NB4 (cell line): Measurements from ENCODE around the gene PAX8.

Source experiments
- DNase-seq: peaks from one replicate; pipeline ENCODE4 v3.0.0; 2010; ENCODE audit warnings: low read depth
- H3K4me3 ChIP-seq: one replicate; pipeline ENCODE4 v1.5.1; 2011; ENCODE audit warnings: mild to moderate bottlenecking, low read depth, low read length, moderate library complexity
- MYC ChIP-seq: IDR thresholded peaks from 2 replicates; pipeline ENCODE4 v1.6.1; 2011; ENCODE audit warnings: low read depth, low read length
- POLR2A ChIP-seq: IDR thresholded peaks from 2 replicates; pipeline ENCODE4 v1.6.1; 2011; ENCODE audit warnings: mild to moderate bottlenecking; ENCODE audit not compliant: insufficient read length; ENCODE audit errors: extremely low read depth
- TF ChIP-seq, protein P1 (sequence below): IDR thresholded peaks from 2 replicates; pipeline ENCODE4 v1.6.1; 2011; ENCODE audit warnings: low read depth, low read length
- TF ChIP-seq, protein P2 (sequence below): IDR thresholded peaks from one replicate; pipeline ENCODE4 v1.5.1; 2012; ENCODE audit warnings: low read depth, low read length

Gene PAX8

DNA sequence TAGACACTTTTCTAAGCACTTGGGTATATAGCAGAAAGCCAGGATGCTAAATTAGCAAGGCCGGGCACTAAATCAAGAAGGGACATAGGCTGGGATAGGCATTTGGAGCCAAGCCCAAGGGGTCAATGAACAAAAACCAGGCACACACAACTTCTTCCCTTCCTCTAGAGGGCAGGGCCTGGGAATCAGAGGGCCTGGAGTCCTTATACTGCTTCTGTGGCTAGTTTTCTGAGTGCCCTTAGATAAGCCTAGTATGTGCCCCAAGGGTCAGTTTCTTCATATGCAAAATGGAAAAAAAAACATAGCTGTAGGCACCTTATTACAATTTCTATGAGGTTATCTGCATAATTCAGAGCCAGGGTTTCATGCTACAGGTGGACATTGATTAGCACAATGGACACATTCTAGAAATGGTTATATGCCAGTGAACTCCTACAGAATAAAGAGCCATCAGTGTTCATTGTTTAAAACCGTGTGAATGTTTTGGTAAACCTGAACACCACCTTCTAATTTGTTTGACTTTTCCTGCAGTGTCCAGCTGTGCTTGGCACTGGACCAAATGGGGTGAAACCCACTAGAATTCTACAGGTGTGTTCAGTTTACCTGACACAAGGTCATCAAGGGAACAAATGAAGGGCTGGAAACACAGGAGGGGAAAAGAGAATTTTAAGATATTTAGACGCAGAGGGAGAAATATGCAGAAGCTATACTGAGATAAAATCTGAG is 49.6 kb downstream of the PAX8 start:
- TF ChIP-seq, protein P1, sequence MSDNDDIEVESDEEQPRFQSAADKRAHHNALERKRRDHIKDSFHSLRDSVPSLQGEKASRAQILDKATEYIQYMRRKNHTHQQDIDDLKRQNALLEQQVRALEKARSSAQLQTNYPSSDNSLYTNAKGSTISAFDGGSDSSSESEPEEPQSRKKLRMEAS = no peak
- TF ChIP-seq POLR2A = no peak
- TF ChIP-seq MYC = no peak
- TF ChIP-seq, protein P2, sequence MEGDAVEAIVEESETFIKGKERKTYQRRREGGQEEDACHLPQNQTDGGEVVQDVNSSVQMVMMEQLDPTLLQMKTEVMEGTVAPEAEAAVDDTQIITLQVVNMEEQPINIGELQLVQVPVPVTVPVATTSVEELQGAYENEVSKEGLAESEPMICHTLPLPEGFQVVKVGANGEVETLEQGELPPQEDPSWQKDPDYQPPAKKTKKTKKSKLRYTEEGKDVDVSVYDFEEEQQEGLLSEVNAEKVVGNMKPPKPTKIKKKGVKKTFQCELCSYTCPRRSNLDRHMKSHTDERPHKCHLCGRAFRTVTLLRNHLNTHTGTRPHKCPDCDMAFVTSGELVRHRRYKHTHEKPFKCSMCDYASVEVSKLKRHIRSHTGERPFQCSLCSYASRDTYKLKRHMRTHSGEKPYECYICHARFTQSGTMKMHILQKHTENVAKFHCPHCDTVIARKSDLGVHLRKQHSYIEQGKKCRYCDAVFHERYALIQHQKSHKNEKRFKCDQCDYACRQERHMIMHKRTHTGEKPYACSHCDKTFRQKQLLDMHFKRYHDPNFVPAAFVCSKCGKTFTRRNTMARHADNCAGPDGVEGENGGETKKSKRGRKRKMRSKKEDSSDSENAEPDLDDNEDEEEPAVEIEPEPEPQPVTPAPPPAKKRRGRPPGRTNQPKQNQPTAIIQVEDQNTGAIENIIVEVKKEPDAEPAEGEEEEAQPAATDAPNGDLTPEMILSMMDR = no peak
- no peak overlapping the region for H3K4me3 ChIP-seq
- DNase-seq = no peak

DNA sequence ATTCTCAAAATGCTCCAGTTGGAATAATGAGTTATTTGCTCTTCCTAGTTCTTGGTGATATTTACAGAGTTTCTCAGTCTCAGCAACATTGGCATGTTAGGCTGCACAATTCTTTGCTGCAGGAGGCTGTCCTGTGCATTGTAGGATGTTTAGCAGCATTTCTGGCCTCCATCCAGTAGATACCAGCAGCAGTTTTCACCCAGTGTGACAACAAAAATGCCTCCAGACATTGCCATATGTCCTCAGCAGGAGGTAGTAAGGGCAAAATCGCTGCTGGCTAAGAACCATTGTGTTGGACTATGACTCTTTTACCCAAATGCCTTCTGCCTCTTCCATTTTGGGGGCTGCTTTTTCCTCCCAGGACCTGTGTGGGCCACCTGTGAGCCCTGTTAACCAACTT is 50.4 kb downstream of the PAX8 start:
- DNase-seq = no peak
- TF ChIP-seq MYC (no peak), POLR2A (no peak)
- TF ChIP-seq, protein P1 = no peak
- TF ChIP-seq, protein P2 = no peak
- no peak overlapping the region for H3K4me3 ChIP-seq

DNA sequence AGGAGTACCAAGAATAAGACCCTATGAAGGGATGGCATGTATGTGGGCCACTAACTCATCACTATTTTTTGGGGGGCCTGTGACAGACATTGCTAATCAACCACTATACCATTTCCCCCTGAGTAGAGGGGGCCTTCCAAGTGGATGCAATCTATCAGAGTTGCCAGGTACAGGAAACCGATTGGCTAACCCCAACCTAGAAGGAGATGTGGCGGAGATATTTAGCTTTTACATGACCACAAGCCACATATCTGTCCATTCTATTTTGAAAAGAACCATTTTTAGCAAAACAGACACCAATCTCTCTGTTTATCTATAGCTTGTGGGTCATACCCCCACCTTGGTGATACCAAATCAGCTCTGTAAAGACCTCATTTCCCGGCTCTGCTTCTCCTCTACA is 51.0 kb downstream of the PAX8 start:
- no peak overlapping the region for H3K4me3 ChIP-seq
- no peak for DNase-seq
- TF ChIP-seq, protein P1 = no peak
- TF ChIP-seq, protein P2 = no peak
- no peak for TF ChIP-seq MYC
- TF ChIP-seq POLR2A = no peak

DNA sequence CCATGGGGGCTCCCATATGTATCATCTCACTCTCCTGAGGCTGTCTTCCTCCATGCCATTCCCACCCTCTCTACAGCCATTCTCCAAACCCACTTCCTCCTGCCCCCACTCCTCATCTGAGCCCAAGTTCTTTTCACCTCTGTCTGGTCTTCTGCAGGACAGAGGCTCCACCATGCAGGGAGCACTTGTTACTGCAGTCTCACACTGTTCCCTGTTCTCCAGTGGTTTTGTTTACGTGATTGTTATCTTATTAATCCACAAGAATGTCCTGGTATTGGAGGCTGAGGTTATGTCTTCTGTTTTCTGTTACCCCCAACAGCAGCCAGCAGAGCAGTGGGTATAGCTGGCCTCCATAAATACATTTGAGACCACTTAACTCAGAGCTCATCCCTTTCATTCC is 51.4 kb downstream of the PAX8 start:
- no peak overlapping the region for H3K4me3 ChIP-seq
- no peak for DNase-seq
- TF ChIP-seq POLR2A = no peak
- TF ChIP-seq, protein P2 = no peak
- TF ChIP-seq, protein P1 = no peak
- no peak for TF ChIP-seq MYC

DNA sequence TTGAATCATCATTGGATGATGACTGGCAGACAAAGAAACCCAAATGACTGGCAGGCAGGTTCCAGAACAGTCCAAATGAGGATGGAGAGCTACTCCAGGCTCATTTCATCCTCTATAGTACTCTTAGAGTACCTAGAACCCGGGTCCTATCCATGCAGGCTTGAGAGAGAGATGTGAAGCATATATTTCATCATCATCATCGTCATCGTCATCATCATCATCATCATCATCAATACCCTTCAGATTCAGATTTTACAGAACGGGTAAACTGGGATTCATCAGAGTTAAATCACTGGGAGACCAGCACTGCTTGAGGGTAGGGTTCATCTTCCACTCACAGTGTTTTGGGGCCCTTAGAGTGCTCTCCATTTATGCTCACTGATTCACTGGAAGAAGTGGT is 52.3 kb downstream of the PAX8 start:
- TF ChIP-seq POLR2A (no peak), MYC (no peak)
- TF ChIP-seq, protein P2 = no peak
- no peak overlapping the region for H3K4me3 ChIP-seq
- no peak for DNase-seq
